GM21619 (cell line): Measurements from ENCODE around the gene ZC3H12D.
"Not testable (repeated sequence)": the region's sequence is repeated elsewhere in the genome, so short reads cannot be mapped to it uniquely, and the experiment has no call there.

Source experiments
- ATAC-seq: cut with Tn5 transposase; IDR thresholded peaks from one replicate; pipeline ENCODE4 v1.9.1; 2021; ENCODE audit not compliant: unreplicated experiment

The ZC3H12D gene

DNA sequence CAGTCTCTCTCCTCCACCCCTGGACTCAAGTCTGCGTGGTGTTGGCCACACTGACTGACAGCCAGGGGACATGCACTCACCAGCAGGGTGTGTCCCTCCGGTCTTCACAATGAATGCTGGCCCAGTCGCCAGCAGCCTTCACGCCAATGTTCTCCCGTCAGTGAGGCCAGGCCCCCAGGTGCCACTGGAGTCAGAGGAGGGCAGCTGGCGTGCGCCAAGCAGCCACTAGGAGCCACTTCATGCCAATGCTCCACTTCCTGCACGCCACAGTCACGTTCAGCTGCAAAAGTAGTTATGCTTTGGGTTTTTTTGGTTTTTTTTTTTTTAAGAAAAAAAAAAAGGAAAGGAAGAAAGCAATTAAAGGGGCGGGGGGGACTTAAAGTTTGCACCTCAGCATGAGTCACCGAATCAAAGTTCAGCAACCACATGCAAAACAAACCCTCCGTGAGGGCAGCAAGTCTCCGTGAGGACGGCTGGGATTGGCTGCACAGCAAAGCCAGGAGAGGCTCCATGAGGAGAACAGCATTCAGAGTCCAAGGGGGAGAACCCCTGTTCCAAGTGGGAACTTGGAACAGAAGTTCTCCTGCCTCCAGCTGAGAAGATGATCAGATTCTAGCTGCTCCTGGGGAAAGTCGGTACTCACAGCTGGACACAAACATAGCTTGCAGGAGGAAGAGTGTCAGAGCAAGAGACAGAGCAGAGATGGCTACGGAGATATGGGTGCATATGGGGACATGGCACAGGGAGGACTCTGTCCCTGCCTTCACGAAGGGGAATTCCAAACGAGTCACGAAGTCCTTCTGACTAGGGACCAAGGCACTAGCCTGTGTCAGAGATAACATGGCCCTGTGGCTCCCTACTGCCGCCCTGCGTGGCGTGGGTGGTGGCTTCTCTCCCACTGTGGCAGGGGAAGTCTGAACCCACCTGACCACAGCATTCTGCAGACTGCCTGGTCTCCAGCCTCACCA, at the start of gene ZC3H12D:
Gene ZC3H12D (minus strand): TSS at position 282 of the 968 bp plus-strand sequence. CDS start 10,471 bp downstream, outside the sequence.
- ATAC-seq = peak; percentile 32

DNA sequence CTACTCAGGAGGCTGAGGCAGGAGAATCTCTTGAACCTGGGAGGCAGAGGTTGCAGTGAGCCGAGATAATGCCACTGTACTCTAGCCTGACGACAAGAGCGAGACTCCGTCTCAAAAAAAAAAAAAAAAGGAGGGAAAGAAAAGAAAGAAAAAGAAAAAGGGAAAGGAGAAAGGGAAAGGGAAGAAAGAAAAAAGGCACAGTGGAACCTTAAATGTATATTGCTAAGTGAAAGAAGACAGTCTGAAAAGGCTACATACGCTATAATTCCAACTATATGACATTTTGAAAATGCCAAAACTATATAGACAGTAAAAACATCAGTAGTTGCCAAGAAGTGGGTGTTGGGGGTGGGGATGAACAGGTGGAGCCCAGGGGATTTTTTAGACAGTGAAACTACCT, 44.8 kb upstream of the ZC3H12D start:
- ATAC-seq = no peak

DNA sequence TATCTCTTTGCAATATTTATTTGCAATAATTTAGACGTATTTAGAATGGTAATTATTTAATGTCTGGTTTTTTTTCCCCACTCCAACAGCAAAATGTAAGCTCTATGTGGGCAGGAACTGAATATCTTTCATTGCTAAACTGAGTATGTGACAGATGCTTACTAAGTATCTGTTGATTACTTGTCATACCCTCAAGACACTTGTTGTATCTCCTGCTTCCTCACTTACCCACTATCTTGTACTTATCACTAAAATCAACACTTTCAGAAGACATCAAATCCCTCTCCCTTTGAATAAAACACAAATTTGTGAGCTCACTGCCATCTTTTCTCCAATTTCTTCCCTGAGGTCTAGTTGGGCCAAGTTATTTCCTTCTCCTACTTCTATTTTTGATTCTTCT, 30.7 kb upstream of the ZC3H12D start:
- no peak for ATAC-seq

DNA sequence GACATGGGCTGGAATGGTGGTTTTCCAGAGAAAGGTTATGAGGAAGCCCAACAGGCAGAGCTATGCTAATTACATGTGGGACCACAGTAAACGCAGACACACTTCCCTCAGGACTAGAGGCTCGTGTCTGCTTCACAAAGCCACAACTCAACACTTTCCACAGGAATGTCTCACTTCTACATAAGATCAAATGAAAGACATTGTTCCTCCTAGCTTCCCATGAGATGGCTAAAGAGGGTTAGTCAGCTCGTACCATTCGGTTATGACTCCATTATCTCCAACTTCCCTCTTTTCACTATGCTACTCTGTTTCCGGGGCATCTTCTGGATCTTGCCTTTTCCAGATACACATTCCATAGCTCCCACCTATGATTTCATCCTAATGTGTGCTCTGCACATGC, 29.1 kb upstream of the ZC3H12D start:
- no peak for ATAC-seq

DNA sequence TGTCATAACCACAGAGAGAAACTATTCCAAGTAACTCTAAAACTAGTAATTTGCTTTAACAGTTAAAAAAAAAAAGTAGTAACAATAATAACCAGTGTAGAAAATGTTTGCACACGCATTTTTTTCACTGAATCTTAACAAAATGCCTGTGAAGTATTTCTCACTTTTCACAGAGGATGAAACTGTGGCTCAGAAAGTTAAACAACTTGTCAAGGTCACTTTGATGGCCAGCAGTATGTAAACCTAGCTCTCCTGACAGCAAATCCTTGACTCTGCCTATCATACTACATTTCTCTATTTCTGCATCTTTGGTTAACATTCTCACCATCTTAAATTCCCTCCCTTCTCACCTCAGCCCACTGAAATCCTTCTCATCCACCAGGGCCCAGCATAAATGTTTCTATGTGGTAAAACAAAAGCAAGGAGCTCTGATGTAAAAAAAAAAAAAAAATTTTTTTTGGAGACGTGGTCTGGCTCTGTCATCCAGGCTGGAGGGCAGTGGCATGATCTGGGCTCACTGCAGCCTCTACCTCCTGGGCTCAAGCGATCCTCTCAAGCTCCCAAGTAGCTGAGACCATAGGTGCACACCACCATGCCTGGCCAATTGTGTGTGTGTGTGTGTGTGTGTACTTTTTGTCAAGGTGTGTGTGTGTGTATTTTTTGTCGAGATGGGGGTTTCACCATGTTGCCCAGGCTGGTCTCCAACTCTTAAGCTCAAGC, 26.1 kb upstream of the ZC3H12D start:
- ATAC-seq = no peak

DNA sequence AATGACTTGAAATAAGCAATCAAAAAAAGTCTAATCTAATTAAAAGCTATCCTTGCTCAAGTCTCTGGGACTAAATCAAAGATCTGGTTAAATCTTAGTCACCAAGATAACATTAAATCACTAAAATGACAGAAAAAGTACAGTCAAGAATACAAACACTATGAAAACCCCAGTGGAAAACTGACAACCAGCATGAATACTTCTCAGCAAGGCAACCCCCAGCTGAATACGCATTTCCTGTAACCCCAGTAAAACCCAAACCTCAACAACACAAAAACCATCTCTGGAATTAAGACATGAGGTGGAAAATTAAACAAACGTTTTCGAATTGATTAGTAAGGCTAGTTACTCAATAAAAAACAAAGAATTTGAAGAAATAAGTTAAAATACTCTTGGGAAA, 23.7 kb upstream of the ZC3H12D start:
- ATAC-seq = no peak

DNA sequence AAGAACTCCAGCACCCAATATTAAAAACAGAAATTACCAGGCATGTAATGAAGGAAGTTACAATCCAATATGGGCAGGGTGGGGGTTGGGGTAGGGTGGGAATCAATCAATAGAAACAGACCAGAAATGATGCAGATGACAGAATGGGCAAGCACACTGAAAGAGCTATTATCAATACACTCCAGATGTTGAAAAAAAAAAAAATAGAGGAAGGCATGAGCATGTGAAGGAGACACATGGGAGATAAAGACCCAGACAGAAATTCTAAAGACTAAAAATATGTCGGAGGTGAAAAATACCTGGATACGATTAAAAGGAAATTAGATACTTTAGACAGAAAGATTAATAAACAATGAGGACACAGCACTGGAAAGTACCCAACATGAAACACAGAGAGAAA, 19.1 kb upstream of the ZC3H12D start:
- ATAC-seq = no peak

DNA sequence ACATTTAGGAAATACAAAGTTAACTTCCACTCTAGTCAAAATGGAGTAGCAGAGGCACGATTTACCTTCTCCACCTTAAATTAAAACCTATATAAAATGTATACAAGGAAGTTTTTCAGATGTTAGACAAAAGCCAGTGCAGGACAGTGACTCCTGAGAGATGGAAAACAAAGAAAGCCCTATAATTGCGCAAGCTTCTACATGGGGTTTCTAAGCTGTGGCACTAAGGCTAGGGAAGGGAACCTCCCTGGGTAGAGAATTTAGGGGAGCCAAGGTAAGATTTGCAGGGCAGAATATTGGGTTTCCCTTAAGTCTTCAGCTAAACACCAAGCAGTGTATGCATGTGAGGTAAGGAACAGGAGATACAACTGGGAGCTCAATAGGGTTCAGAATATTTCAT, 18.5 kb upstream of the ZC3H12D start:
- ATAC-seq = no peak

DNA sequence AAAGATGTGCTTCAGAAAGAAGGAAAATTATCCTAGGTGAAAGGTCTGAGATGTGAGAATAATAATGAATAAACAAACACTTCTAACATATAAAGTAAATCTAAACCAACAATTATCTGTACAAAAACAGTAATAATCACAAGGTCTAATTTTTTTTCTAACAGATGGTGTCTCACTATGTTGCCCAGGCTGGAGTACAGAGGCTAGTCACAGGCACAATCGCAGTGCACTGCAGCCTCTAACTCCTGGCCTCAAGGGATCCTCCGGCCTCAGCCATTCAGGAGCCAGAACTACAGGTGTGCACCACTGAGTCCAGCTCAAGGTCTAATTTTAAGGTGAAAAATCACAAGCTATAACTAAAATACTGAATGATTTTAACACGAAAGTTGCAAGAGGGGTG, 17.0 kb upstream of the ZC3H12D start:
- no peak for ATAC-seq

DNA sequence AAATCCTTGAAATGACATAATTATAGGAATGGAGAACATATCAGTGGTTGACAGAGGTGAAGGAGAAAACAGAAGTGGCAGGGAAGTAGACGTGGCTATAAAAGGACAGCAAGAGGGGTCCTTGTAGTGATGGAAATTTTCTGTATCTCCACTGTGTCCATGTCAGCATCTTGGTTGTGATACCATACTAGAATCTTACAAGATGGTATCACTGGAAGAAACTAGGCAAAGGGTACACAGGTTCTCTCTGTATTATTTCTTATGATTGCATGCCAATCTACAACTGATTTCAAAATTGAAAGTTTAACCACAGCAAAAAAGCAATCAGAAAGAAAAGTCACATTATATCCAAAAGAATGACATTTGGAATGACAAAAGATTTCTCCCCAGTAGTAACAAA, 16.4 kb upstream of the ZC3H12D start:
- no peak for ATAC-seq

DNA sequence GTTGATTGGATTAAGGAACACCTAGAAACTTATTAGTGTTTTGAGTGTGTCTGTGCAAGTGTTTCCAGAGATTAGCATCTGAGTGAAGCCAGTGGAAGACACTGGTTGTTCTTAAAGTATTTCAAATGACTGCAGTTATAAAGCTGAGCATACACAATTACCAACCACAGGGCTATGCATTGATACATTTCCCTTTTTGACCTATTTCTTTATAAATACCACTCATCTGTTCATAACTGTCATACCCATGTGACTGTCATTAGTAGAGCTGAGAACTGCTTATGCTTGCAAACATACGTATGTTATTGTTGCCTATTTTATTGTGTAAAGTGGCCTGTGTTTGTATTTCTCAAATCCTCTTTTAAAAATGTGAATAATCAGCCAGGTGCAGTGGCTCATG, 15.3 kb upstream of the ZC3H12D start:
- ATAC-seq = no peak

DNA sequence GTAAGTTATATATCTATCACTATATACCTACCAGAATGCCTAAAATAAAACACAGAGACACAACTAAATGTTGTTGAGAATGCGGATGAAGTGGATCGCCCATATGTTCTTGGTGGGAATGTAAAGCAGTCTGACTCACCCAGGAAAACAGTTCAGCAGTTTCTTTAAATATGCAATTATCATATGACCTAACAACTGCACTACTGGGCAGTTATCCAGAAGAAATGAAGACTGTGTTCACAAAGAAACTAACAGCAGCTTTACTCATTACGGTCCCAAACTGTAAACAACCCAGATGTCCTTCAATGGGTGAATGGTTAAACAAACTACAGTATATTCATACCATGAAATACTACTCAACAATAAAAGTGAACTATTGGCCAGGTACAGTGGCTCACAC, 14.3 kb upstream of the ZC3H12D start:
- ATAC-seq = no peak

DNA sequence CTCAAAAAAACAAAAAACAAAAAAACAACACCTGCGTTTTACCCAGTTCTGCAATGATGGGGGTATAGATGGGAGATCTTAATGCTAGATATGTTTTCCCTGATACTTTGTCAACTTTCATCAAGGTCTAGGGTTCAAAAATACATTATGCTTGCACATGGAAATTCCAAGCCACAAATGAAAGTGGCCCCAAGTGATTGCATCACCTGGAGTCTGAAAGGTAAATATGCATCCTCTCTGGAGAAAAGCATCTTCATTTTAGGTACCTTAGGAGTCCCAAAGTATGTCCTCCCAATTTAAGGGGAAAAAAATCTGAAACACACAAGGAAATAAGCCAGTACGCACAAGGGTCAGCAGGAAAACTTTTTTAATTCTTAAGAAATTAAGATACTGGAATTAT, 12.6 kb upstream of the ZC3H12D start:
- no peak for ATAC-seq

DNA sequence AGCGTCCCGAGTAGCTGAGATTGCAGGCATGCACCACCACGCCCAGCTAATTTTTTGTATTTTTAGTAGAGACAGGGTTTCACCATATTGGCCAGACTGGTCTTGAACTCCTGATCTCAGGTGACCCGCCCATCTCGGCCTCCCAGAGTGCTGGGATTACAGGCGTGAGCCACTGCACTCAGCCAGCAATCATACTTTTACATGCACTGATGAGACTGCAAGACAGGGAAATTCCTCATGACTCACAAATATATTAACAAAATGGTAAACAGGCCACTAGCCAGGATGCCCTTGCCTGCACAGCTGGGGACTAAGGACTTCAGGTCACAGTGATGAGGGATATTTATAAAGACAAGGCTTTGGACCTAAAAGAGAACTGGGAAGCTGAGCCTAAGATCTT, 11.8 kb upstream of the ZC3H12D start:
- ATAC-seq = peak; percentile 44

DNA sequence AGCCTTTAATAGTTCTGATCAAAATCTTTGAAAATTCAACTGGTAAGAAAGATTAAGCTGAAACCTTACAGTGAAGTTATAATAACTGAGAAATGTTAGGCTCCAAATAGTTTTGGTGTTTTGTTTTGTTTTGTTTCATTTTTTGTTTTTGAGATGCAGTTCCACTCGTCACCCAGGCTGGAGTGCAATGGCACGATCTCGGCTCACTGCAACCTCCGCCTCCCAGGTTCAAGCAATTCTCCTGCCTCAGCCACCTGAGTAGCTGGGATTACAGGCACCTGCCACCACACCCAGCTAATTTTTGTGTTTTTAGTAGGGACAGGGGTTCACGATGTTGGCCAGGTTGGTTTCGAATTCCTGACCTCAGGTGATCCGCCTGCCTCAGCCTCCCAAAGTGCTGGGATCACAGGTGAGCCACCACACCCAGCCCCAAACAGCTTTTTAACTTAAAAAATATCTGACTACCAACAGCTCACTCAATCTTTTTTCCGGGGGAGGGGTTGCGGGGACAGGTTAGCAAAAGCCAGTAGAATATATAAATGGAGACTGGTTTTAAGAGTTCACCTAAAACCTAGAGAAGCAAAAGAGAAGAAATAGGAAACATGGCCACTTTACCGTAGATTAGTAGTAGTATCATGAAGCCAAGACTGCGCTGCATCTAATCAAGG, 10.7 kb upstream of the ZC3H12D start:
- not testable (repeated sequence) for ATAC-seq

DNA sequence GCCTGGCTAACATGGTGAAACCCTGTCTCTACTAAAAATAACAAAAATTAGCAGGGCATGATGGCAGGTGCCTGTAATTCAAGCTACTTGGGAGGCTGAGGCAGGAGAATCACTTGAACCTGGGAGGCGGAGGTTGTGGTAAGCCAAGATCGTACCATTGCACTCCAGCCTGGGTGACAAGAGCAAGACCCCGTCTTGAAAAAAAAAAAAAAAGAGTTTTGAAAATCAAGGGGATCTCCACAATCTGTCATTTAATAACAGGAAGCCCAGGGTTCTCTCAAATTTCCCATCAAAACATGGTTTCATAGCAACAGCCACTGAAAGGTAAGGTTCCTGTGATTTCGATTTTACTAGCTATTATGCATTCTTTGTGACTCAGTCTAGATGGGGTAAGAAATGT, 10.0 kb upstream of the ZC3H12D start:
- peak; percentile 77 for ATAC-seq

DNA sequence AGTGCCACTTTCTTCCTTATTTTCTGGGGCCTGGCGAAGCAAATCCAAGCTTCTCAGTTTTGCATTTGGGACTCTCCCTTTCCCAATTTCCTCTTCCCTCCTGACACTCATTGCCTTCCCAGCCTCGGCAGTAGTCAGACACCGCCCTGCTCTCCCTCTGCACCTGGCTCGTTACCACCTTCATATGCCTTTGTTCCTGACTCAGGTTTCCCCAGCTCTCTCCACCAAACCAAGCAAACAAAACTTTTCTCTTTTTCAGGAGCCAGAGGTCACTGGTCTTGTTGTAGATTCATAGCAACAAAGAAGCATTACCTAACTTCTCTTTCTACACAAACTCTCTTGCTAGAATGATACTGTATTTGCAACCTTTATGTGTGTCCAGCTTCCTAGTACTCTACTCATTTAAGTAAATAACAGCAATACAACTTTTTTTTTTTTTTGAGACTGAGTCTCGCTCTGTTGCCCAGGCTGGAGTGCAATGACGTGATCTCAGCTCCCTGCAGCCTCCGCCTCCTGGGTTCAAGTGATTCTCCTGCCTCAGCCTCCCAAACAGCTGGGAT, 9.0 kb upstream of the ZC3H12D start:
- ATAC-seq = no peak

DNA sequence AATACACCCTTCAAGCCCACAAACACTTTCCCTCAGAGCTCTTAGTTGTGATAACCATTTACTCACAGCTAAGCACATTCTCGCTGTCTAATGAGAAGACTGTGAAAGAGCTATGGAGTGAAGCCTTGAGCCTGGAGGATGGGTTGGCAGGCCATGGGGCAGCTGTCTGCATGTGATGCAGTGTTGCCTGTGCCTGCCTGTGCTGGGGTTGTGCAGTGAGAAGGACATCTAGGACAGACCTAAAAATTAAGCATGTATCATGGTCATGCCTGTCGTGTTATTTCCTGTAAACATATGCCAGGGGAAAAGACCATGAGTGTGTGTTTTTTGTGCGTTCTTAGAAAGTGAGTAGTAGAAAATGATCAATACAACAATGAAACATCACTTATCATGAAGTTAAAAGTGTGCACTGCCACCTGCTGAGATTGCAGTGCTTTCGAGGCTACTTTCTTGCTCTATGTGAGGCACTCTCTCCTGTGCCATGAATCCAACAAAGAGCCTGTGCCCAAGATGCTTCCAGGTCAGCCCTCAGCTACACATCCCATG, 8.1 kb upstream of the ZC3H12D start:
- ATAC-seq = no peak

DNA sequence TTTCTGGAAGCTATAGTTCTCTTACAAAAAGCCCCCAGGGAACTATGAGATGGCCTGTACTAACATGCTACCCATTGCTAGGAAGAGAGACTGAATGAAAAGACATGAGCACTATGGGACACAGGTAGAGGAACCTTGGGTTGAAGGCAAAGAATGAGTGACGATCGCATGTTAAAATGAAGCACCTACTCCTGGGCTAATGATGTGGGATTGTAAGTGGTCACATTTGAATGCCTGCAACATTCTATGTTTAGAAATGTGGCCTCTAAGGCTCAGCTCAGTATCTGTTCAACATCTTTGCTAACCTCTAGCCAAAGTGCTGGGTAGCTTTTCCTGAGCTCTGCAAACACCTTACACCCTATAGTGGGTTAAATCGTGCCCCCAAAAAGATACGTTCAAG, 5.2 kb upstream of the ZC3H12D start:
- ATAC-seq = no peak

DNA sequence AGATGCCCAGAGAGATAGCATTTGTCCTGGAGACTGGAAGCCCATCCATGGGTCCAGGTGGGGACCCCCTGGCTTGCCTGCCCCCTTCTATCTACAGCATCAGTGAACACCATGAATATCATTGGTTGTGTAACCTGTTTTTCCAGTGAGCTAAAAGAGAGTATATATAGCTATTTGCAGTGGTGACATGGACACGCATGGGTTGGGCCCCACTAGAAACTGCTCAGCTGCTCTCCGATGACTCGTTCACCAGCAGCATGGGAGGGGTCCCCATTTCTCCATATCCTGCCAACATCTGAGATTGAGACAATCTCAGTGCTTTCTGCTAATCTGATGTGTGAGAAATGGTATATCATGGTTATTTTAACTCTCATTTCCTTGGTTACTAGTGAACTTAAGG, 4.0 kb upstream of the ZC3H12D start:
- ATAC-seq = no peak

DNA sequence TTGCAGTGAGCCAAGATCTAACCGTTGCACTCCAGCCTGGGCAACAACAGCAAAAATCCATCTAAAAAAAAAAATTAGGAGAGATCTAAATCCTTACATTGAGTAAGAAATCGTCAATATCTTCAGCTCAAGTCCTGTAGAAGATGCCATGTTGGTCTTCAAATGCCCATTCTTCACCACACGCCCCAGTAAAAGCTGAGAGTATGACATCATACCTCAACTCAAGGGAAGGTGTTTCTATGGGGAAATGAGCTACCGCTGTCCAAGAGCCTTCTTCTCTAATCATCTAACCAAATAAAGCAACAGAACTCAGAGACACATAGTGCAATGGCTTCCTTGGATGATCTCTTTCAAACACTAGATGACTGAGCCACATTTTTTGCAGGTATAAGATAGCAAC, 2.5 kb upstream of the ZC3H12D start:
- ATAC-seq = no peak
